Measurements from ENCODE around the gene IARS1.

DNA sequence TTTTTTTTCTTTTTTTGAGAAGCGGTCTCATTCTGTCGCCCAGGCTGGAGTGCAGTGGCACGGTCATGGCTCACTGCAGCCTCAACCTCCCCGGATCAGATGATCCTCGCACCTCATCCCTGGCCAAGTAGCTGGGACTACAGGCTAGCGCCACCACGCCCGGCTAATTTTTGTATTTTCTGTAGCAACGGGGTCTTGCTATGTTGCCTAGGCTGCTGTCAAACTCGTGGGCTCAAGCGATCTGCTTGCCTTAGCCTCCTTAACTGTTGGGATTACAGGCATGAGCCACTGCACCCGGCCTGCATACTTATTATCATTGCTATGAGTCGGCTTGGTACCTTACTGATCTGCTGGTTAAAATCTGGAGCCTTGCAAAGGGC, 790 bp upstream of the IARS1 start:
- TF ChIP-seq, protein P1, sequence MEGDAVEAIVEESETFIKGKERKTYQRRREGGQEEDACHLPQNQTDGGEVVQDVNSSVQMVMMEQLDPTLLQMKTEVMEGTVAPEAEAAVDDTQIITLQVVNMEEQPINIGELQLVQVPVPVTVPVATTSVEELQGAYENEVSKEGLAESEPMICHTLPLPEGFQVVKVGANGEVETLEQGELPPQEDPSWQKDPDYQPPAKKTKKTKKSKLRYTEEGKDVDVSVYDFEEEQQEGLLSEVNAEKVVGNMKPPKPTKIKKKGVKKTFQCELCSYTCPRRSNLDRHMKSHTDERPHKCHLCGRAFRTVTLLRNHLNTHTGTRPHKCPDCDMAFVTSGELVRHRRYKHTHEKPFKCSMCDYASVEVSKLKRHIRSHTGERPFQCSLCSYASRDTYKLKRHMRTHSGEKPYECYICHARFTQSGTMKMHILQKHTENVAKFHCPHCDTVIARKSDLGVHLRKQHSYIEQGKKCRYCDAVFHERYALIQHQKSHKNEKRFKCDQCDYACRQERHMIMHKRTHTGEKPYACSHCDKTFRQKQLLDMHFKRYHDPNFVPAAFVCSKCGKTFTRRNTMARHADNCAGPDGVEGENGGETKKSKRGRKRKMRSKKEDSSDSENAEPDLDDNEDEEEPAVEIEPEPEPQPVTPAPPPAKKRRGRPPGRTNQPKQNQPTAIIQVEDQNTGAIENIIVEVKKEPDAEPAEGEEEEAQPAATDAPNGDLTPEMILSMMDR (IDR thresholded peaks at IDR 0.05; ENCODE audit: poor library complexity, severe bottlenecking) = no peak
- TF ChIP-seq, protein P2, sequence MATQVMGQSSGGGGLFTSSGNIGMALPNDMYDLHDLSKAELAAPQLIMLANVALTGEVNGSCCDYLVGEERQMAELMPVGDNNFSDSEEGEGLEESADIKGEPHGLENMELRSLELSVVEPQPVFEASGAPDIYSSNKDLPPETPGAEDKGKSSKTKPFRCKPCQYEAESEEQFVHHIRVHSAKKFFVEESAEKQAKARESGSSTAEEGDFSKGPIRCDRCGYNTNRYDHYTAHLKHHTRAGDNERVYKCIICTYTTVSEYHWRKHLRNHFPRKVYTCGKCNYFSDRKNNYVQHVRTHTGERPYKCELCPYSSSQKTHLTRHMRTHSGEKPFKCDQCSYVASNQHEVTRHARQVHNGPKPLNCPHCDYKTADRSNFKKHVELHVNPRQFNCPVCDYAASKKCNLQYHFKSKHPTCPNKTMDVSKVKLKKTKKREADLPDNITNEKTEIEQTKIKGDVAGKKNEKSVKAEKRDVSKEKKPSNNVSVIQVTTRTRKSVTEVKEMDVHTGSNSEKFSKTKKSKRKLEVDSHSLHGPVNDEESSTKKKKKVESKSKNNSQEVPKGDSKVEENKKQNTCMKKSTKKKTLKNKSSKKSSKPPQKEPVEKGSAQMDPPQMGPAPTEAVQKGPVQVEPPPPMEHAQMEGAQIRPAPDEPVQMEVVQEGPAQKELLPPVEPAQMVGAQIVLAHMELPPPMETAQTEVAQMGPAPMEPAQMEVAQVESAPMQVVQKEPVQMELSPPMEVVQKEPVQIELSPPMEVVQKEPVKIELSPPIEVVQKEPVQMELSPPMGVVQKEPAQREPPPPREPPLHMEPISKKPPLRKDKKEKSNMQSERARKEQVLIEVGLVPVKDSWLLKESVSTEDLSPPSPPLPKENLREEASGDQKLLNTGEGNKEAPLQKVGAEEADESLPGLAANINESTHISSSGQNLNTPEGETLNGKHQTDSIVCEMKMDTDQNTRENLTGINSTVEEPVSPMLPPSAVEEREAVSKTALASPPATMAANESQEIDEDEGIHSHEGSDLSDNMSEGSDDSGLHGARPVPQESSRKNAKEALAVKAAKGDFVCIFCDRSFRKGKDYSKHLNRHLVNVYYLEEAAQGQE (IDR thresholded peaks at IDR 0.05; ENCODE audit: borderline replicate concordance) = no peak
- no peak for TF ChIP-seq EZH2 (IDR thresholded peaks at IDR 0.05; ENCODE audit: borderline replicate concordance, insufficient read depth, low read length, poor library complexity, severe bottlenecking)
